ENCODE data around the gene UBASH3A. TPM values are rescaled to one million over a fixed set of nuclear protein-coding genes. Genes with fewer than 3 reads are reported as not detected.

The UBASH3A gene
- total and polyA plus RNA-seq, 2 donors (not counting 1 experiment from before 2014, with no cell fraction given) = 0.12 to 0.33 TPM

DNA sequence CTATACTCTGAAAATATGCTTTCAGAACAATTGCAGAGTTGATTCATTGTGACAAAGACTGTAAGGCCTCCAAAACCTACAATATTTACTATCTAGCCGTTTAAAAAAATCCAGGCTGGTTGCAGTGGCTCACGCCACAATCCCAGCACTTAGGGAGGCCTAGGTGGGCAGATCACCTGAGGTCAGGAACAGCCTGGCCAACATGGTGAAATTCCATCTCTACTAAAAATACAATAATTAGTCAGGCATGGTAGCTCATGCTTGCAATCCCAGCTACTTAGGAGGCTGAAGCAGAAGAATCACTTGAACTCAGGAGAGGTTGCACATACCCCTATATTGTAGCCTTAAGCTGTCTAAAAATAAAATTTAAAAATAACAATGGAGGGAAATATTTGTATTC, 47.7 kb upstream of the UBASH3A start:
- no peak for TF ChIP-seq EZH2 (IDR thresholded peaks at IDR 0.05; ENCODE audit: borderline replicate concordance, insufficient read depth, low read depth, low read length, poor library complexity, severe bottlenecking)
- TF ChIP-seq, protein P1, sequence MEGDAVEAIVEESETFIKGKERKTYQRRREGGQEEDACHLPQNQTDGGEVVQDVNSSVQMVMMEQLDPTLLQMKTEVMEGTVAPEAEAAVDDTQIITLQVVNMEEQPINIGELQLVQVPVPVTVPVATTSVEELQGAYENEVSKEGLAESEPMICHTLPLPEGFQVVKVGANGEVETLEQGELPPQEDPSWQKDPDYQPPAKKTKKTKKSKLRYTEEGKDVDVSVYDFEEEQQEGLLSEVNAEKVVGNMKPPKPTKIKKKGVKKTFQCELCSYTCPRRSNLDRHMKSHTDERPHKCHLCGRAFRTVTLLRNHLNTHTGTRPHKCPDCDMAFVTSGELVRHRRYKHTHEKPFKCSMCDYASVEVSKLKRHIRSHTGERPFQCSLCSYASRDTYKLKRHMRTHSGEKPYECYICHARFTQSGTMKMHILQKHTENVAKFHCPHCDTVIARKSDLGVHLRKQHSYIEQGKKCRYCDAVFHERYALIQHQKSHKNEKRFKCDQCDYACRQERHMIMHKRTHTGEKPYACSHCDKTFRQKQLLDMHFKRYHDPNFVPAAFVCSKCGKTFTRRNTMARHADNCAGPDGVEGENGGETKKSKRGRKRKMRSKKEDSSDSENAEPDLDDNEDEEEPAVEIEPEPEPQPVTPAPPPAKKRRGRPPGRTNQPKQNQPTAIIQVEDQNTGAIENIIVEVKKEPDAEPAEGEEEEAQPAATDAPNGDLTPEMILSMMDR (IDR thresholded peaks at IDR 0.05) = no peak
- Mint-ChIP-seq H3K27me3 (peaks cover 35% of the 10 kb centered on the region), H3K4me3 (no peak overlapping the region), H3K27ac (no peak overlapping the region), H3K4me1 (no peaks in the 10 kb centered on the region), H3K9me3 (ENCODE audit: insufficient read depth) (peaks cover 10% of the 10 kb centered on the region)
- POLR2A ChIA-PET = no interaction called here
- no peak overlapping the region for H3K4me2 ChIP-seq (replicated peaks; ENCODE audit: low read depth, low read length, poor library complexity, severe bottlenecking)
- intact Hi-C loops (cut with micrococcal nuclease) = no loop called here
- H3K27me3 ChIP-seq (replicated peaks in 1 of 4; ENCODE audit: control extremely low read depth in 1 of 4, control insufficient read depth in 3 of 4, insufficient read depth in 4 of 4, low read length in 3 of 4) = peaks cover 0 to 20% (median 3%) of the 10 kb centered on the region in 4 experiments
- peaks cover 10 to 26% (median 16%) of the 10 kb centered on the region in 3 donors for H3K9me3 ChIP-seq (ENCODE audit: control extremely low read depth in 1 of 3, control insufficient read depth in 2 of 3, insufficient read depth in 1 of 3, low read length in 2 of 3)
- no peaks in the 10 kb centered on the region for H3K4me1 ChIP-seq (ENCODE audit: control insufficient read depth in 2 of 2, insufficient read depth in 2 of 2, low read length in 2 of 2)
- H3K36me3 ChIP-seq (replicated peaks in 1 of 2; ENCODE audit: control extremely low read depth in 1 of 2, control insufficient read depth in 1 of 2, extremely low read depth in 1 of 2, insufficient read depth in 2 of 2, low read length in 1 of 2) = no peaks in the 10 kb centered on the region
- H3K79me2 ChIP-seq (ENCODE audit: control insufficient read depth, insufficient read depth, low read length) = no peaks in the 10 kb centered on the region
- DNase-seq (no peak), ATAC-seq (ENCODE audit: low read depth) (no peak)
- no peak overlapping the region for H2AFZ ChIP-seq (ENCODE audit: insufficient read depth, low read depth, low read length, poor library complexity, severe bottlenecking)
- no peaks in the 10 kb centered on the region for H4K20me1 ChIP-seq (ENCODE audit: control insufficient read depth, insufficient read depth, low read length, poor library complexity, severe bottlenecking)
- no peak overlapping the region for H3K4me3 ChIP-seq (ENCODE audit: control extremely low read depth in 1 of 5, extremely low read depth in 1 of 5, insufficient read depth in 1 of 5, low read depth in 2 of 5, low read length in 4 of 5)
- WGBS (ENCODE audit: insufficient coverage) = 95% methylated on average over 2 of the region's 2 CpGs
- H3K27ac ChIP-seq (ENCODE audit: low read length in 2 of 2) = no peak overlapping the region
- CTCF ChIA-PET = no interaction called here
- H3K9ac ChIP-seq (ENCODE audit: low read length) = no peak overlapping the region

DNA sequence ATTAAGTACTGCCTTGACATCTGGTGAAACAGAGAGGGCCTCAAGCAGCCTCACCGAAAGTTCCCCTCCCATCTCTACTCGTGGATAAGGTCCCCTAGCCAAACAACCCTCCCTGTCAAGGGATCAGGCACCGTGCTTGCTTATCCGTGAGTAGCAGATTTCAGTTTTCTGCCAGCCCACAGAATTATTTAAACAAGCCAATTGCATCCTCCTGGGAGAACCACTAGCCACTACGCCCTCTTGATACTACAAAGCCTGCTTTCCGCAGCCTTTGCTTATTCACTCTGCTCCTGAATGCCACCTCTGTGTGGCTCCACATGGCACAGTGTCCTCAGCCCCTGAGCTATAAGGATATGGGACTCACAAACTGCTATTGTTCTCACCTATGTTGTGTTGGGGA, 47.1 kb upstream of the UBASH3A start:
- H3K79me2 ChIP-seq (ENCODE audit: control insufficient read depth, insufficient read depth, low read length) = no peaks in the 10 kb centered on the region
- peaks cover 10 to 26% (median 16%) of the 10 kb centered on the region in 3 donors for H3K9me3 ChIP-seq (ENCODE audit: control extremely low read depth in 1 of 3, control insufficient read depth in 2 of 3, insufficient read depth in 1 of 3, low read length in 2 of 3)
- no peak overlapping the region for H3K4me3 Mint-ChIP-seq
- H2AFZ ChIP-seq (ENCODE audit: insufficient read depth, low read depth, low read length, poor library complexity, severe bottlenecking) = no peak overlapping the region
- DNase-seq (no peak), ATAC-seq (ENCODE audit: low read depth) (no peak)
- H3K4me2 ChIP-seq (replicated peaks; ENCODE audit: low read depth, low read length, poor library complexity, severe bottlenecking) = no peak overlapping the region
- H3K4me1 ChIP-seq (ENCODE audit: control insufficient read depth in 2 of 2, insufficient read depth in 2 of 2, low read length in 2 of 2) = no peaks in the 10 kb centered on the region
- H4K20me1 ChIP-seq (ENCODE audit: control insufficient read depth, insufficient read depth, low read length, poor library complexity, severe bottlenecking) = no peaks in the 10 kb centered on the region
- ChIA-PET POLR2A (no interaction called here), CTCF (no interaction called here)
- no peak overlapping the region for H3K27ac ChIP-seq (ENCODE audit: low read length in 2 of 2)
- WGBS (ENCODE audit: insufficient coverage) = 72% methylated on average over 5 of the region's 6 CpGs
- no peak overlapping the region for H3K9ac ChIP-seq (ENCODE audit: low read length)
- peaks cover 10% of the 10 kb centered on the region for H3K9me3 Mint-ChIP-seq (ENCODE audit: insufficient read depth)
- no peak overlapping the region for H3K4me3 ChIP-seq (ENCODE audit: control extremely low read depth in 1 of 5, extremely low read depth in 1 of 5, insufficient read depth in 1 of 5, low read depth in 2 of 5, low read length in 4 of 5)
- peaks cover 0 to 21% (median 3%) of the 10 kb centered on the region in 4 experiments for H3K27me3 ChIP-seq (replicated peaks in 1 of 4; ENCODE audit: control extremely low read depth in 1 of 4, control insufficient read depth in 3 of 4, insufficient read depth in 4 of 4, low read length in 3 of 4)
- H3K4me1 Mint-ChIP-seq = no peaks in the 10 kb centered on the region
- no peak for TF ChIP-seq EZH2 (IDR thresholded peaks at IDR 0.05; ENCODE audit: borderline replicate concordance, insufficient read depth, low read depth, low read length, poor library complexity, severe bottlenecking)
- TF ChIP-seq, protein P1 (IDR thresholded peaks at IDR 0.05) = no peak
- no peaks in the 10 kb centered on the region for H3K36me3 ChIP-seq (replicated peaks in 1 of 2; ENCODE audit: control extremely low read depth in 1 of 2, control insufficient read depth in 1 of 2, extremely low read depth in 1 of 2, insufficient read depth in 2 of 2, low read length in 1 of 2)
- no peak overlapping the region for H3K27ac Mint-ChIP-seq
- peaks cover 37% of the 10 kb centered on the region for H3K27me3 Mint-ChIP-seq
- intact Hi-C loops (cut with micrococcal nuclease) = no loop called here

Measured in B cell (primary cell).